ENCODE results near the gene CDC20B.

The CDC20B gene

DNA sequence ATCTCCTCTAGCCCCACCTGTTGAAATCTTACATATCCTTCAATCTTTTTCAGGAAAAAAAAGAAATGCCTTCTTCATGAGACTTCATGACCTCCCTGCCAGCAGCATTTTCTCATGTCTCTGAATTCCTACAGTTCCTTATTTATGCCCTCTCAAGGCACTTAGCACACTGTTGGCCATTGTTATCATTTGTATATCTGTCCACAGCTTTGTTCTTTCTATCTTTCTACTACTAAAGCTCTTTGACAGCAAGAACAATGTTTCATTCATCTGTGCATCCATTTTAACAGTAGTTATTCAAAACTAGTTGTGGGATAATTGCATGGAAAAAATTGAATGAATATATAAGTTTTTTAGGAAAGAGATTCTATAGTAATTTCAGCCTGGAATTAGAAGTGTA is 91.4 kb downstream of the CDC20B start:
- H2AFZ ChIP-seq = no peak overlapping the region
- no peak overlapping the region for H3K4me3 ChIP-seq (ENCODE audit: low read depth, low read length)

DNA sequence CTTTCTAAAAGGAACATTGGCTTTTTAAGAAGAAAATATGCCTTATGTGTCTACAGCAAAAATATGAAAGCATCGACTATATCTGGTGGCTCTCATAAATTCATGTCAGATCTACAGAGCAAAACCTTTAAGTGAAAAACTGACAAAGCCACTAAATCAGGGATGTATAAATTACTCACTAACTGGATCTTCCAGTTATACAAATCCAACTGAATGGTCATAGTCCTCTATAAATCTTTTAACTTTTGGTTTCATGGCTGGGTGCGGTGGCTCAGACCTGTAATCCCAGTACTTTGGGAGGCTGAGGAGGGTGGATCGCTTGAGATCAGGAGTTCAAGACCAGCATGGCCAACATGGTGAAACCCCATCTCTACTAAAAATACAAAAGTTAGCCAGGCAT is 99.8 kb downstream of the CDC20B start:
- no peaks in the 10 kb centered on the region for H3K4me1 ChIP-seq
- H3K27me3 ChIP-seq (ENCODE audit: control insufficient read depth, insufficient read depth, low read length) = no peaks in the 10 kb centered on the region
- H3K9me3 ChIP-seq (ENCODE audit: control insufficient read depth, low read length) = no peaks in the 10 kb centered on the region
- H3K27ac ChIP-seq = no peak overlapping the region
- H2AFZ ChIP-seq = no peak overlapping the region
- H3K4me2 ChIP-seq (ENCODE audit: low read length) = no peak overlapping the region
- H3K4me3 ChIP-seq (ENCODE audit: low read depth, low read length) = no peak overlapping the region
- H3K79me2 ChIP-seq = no peaks in the 10 kb centered on the region
- H3K9ac ChIP-seq = no peak overlapping the region
- no peaks in the 10 kb centered on the region for H3K36me3 ChIP-seq (ENCODE audit: control insufficient read depth, insufficient read depth, low read length)
- TF ChIP-seq, protein P1, sequence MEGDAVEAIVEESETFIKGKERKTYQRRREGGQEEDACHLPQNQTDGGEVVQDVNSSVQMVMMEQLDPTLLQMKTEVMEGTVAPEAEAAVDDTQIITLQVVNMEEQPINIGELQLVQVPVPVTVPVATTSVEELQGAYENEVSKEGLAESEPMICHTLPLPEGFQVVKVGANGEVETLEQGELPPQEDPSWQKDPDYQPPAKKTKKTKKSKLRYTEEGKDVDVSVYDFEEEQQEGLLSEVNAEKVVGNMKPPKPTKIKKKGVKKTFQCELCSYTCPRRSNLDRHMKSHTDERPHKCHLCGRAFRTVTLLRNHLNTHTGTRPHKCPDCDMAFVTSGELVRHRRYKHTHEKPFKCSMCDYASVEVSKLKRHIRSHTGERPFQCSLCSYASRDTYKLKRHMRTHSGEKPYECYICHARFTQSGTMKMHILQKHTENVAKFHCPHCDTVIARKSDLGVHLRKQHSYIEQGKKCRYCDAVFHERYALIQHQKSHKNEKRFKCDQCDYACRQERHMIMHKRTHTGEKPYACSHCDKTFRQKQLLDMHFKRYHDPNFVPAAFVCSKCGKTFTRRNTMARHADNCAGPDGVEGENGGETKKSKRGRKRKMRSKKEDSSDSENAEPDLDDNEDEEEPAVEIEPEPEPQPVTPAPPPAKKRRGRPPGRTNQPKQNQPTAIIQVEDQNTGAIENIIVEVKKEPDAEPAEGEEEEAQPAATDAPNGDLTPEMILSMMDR (IDR thresholded peaks at IDR 0.05) = no peak

More for the DNA sequence above, 91.4 kb downstream of the CDC20B start:
- Histone ChIP-seq H3K27ac (no peak overlapping the region), H3K27me3 (ENCODE audit: control insufficient read depth, insufficient read depth, low read length) (no peaks in the 10 kb centered on the region), H3K9ac (no peak overlapping the region), H3K4me1 (no peaks in the 10 kb centered on the region), H3K9me3 (ENCODE audit: control insufficient read depth, low read length) (no peaks in the 10 kb centered on the region), H3K4me2 (ENCODE audit: low read length) (no peak overlapping the region), H3K79me2 (no peaks in the 10 kb centered on the region), H3K36me3 (ENCODE audit: control insufficient read depth, insufficient read depth, low read length) (no peaks in the 10 kb centered on the region)
- TF ChIP-seq, protein P1 (IDR thresholded peaks at IDR 0.05) = no peak

- Histone ChIP-seq H3K27me3 (ENCODE audit: control insufficient read depth, insufficient read depth, low read length) (no peaks in the 10 kb centered on the region), H2AFZ (no peak overlapping the region), H3K36me3 (ENCODE audit: control insufficient read depth, insufficient read depth, low read length) (no peaks in the 10 kb centered on the region), H3K4me2 (ENCODE audit: low read length) (no peak overlapping the region), H3K27ac (no peak overlapping the region), H3K4me1 (no peaks in the 10 kb centered on the region), H3K9me3 (ENCODE audit: control insufficient read depth, low read length) (no peaks in the 10 kb centered on the region), H3K79me2 (no peaks in the 10 kb centered on the region), H3K4me3 (ENCODE audit: low read depth, low read length) (no peak overlapping the region), H3K9ac (no peak overlapping the region)
- TF ChIP-seq, protein P1 (IDR thresholded peaks at IDR 0.05) = no peak
These were observed 100.3 kb downstream of the CDC20B start for GRCh38 chr5:55072666-55073065.

- no peak overlapping the region for H3K4me3 ChIP-seq (ENCODE audit: low read depth, low read length)
- no peak overlapping the region for H2AFZ ChIP-seq
- H3K4me1 ChIP-seq = no peaks in the 10 kb centered on the region
- H3K79me2 ChIP-seq = no peaks in the 10 kb centered on the region
- no peaks in the 10 kb centered on the region for H3K27me3 ChIP-seq (ENCODE audit: control insufficient read depth, insufficient read depth, low read length)
- TF ChIP-seq, protein P1 (IDR thresholded peaks at IDR 0.05) = no peak
- H3K4me2 ChIP-seq (ENCODE audit: low read length) = no peak overlapping the region
- no peaks in the 10 kb centered on the region for H3K36me3 ChIP-seq (ENCODE audit: control insufficient read depth, insufficient read depth, low read length)
- no peaks in the 10 kb centered on the region for H3K9me3 ChIP-seq (ENCODE audit: control insufficient read depth, low read length)
- no peak overlapping the region for H3K27ac ChIP-seq
- H3K9ac ChIP-seq = no peak overlapping the region
These were observed 101.6 kb downstream of the CDC20B start for GRCh38 chr5:55071413-55071812.

- no peak overlapping the region for H2AFZ ChIP-seq
- no peak overlapping the region for H3K27ac ChIP-seq
- no peaks in the 10 kb centered on the region for H3K36me3 ChIP-seq (ENCODE audit: control insufficient read depth, insufficient read depth, low read length)
- H3K9ac ChIP-seq = no peak overlapping the region
- H3K27me3 ChIP-seq (ENCODE audit: control insufficient read depth, insufficient read depth, low read length) = no peaks in the 10 kb centered on the region
- TF ChIP-seq, protein P1 (IDR thresholded peaks at IDR 0.05) = no peak
- H3K9me3 ChIP-seq (ENCODE audit: control insufficient read depth, low read length) = no peaks in the 10 kb centered on the region
- no peak overlapping the region for H3K4me3 ChIP-seq (ENCODE audit: low read depth, low read length)
- no peaks in the 10 kb centered on the region for H3K79me2 ChIP-seq
- H3K4me2 ChIP-seq (ENCODE audit: low read length) = no peak overlapping the region
- no peaks in the 10 kb centered on the region for H3K4me1 ChIP-seq
These were observed 102.0 kb downstream of the CDC20B start for GRCh38 chr5:55070968-55071367.

All from parathyroid adenoma (tissue), 2 donors.